ENCODE results near the gene ZC3H18. TPM values are rescaled to one million over a fixed set of nuclear protein-coding genes. Genes with fewer than 3 reads are reported as not detected.

The ZC3H18 gene
- total RNA-seq, 1 experiment from 2014 or later: 57.8 TPM

DNA sequence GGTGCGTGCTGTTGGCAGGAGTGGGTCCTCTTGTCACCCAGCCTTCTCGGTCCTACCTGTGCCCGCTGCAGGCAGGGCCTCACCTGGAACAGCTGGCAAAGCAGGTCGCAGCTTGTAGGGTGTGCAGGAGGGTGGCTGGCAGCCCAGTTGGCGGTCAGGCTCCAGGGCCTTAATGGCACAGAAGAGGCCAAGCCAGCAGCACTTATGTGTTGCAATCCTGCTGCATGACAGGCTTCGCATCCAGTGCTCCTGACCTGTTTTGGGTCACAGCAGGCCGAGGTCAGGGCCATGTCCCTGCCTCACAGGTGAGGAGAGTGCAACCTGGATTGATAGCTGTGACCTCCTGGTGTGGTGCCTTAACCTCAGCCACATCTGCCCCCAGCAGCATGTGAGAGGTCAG lies 31.9 kb downstream of the ZC3H18 start:
- no peak for TF ChIP-seq RAD21 (IDR thresholded peaks at IDR 0.05; ENCODE audit: low read depth)
- no peak for TF ChIP-seq EGR1 (IDR thresholded peaks at IDR 0.05; ENCODE audit: low read depth)
- TF ChIP-seq CBX3 (IDR thresholded peaks at IDR 0.05; ENCODE audit: low read depth): no peak
- no peak for TF ChIP-seq EZH2 (IDR thresholded peaks at IDR 0.05)
- no peak for TF ChIP-seq SP1 (IDR thresholded peaks at IDR 0.05; ENCODE audit: low read depth)
- no peak for TF ChIP-seq POLR2A (IDR thresholded peaks at IDR 0.05; ENCODE audit: borderline replicate concordance, extremely low read depth, insufficient read depth, insufficient read length)
- TF ChIP-seq EZH2phosphoT487 (IDR thresholded peaks at IDR 0.05; ENCODE audit: borderline replicate concordance): no peak
- TF ChIP-seq POLR2AphosphoS5 (IDR thresholded peaks at IDR 0.05; ENCODE audit: low read depth, low read length): no peak
- TF ChIP-seq, protein P1, sequence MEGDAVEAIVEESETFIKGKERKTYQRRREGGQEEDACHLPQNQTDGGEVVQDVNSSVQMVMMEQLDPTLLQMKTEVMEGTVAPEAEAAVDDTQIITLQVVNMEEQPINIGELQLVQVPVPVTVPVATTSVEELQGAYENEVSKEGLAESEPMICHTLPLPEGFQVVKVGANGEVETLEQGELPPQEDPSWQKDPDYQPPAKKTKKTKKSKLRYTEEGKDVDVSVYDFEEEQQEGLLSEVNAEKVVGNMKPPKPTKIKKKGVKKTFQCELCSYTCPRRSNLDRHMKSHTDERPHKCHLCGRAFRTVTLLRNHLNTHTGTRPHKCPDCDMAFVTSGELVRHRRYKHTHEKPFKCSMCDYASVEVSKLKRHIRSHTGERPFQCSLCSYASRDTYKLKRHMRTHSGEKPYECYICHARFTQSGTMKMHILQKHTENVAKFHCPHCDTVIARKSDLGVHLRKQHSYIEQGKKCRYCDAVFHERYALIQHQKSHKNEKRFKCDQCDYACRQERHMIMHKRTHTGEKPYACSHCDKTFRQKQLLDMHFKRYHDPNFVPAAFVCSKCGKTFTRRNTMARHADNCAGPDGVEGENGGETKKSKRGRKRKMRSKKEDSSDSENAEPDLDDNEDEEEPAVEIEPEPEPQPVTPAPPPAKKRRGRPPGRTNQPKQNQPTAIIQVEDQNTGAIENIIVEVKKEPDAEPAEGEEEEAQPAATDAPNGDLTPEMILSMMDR (IDR thresholded peaks at IDR 0.05 in 2 of 3, conservative IDR thresholded peaks at IDR 0.05 in 1 of 3; ENCODE audit: borderline replicate concordance in 1 of 3, insufficient read depth in 1 of 3, low read depth in 2 of 3, low read length in 2 of 3): no peak
- no peak for TF ChIP-seq CEBPB (IDR thresholded peaks at IDR 0.05; ENCODE audit: low read depth)
- TF ChIP-seq SIN3A (IDR thresholded peaks at IDR 0.05; ENCODE audit: low read depth): no peak
- no peak overlapping the region for H3K4me2 ChIP-seq (ENCODE audit: low read length)
- no peak overlapping the region for H3K4me3 ChIP-seq (replicated peaks in 1 of 2; ENCODE audit: low read depth in 1 of 2, low read length in 2 of 2)
- peaks cover 47 to 63% of the 10 kb centered on the region in 2 experiments; a peak in 3 of 4 replicates for H3K36me3 ChIP-seq (ENCODE audit: control insufficient read depth in 1 of 2, insufficient read depth in 2 of 2, low read length in 2 of 2)
- DNase-seq (ENCODE audit: low read depth, low spot score) (no peak), ATAC-seq (no peak)
- POLR2A ChIA-PET: no interaction called here
- no peaks in the 10 kb centered on the region for H3K27me3 ChIP-seq (ENCODE audit: insufficient read depth, low read length)
- no peaks in the 10 kb centered on the region for H3K4me1 ChIP-seq (ENCODE audit: control insufficient read depth in 1 of 2, insufficient read depth in 2 of 2, low read length in 2 of 2)
- CTCF ChIA-PET: no interaction called here
- BruUV-seq (replicated peaks): no TSS peak
- peaks cover 40% of the 10 kb centered on the region for H3K79me2 ChIP-seq (ENCODE audit: insufficient read depth, low read length)
- no peak overlapping the region for H2AFZ ChIP-seq (ENCODE audit: low read depth, low read length, poor library complexity, severe bottlenecking)
- no peaks in the 10 kb centered on the region for H4K20me1 ChIP-seq (ENCODE audit: insufficient read depth)
- H3K9ac ChIP-seq (ENCODE audit: low read length): no peak overlapping the region
- H3K27ac ChIP-seq (ENCODE audit: low read depth, low read length): no peak overlapping the region
- RAD21 ChIA-PET (ENCODE audit: low non-redundant PET in 1 of 2, low total read pairs in 2 of 2, uncharacterized antibody in 2 of 2, unreplicated experiment in 2 of 2): no interaction called here
- H3K9me3 ChIP-seq (ENCODE audit: control insufficient read depth in 1 of 2, insufficient read depth in 1 of 2, low read depth in 1 of 2, low read length in 2 of 2): no peaks in the 10 kb centered on the region
- intact Hi-C loops (cut with micrococcal nuclease): no loop called here
- H3K9me2 ChIP-seq (ENCODE audit: insufficient read depth): no peaks in the 10 kb centered on the region
